ENCODE results near the gene FIBCD1.

The FIBCD1 gene

GRCh38 chr9:130935648-130936271, 3.3 kb downstream of the FIBCD1 start:
- no peak for DNase-seq (ENCODE audit: low spot score)

- no peak for DNase-seq (ENCODE audit: low spot score)
Observed at GRCh38 chr9:130934702-130935647, 4.1 kb downstream of the FIBCD1 start.

- DNase-seq (ENCODE audit: low spot score) = no peak
Observed at GRCh38 chr9:130934246-130934645, 4.8 kb downstream of the FIBCD1 start.

- DNase-seq (ENCODE audit: low spot score) = no peak
Observed at GRCh38 chr9:130933114-130934046, 5.7 kb downstream of the FIBCD1 start.

- DNase-seq (ENCODE audit: low spot score) = no peak
Observed at GRCh38 chr9:130932255-130933079, 6.6 kb downstream of the FIBCD1 start.

GRCh38 chr9:130931508-130932254, 7.4 kb downstream of the FIBCD1 start:
- DNase-seq (ENCODE audit: low spot score) = no peak

GRCh38 chr9:130930804-130931349, 8.2 kb downstream of the FIBCD1 start:
- no peak for DNase-seq (ENCODE audit: low spot score)

- no peak for DNase-seq (ENCODE audit: low spot score)
Observed at GRCh38 chr9:130930132-130930803, 8.8 kb downstream of the FIBCD1 start.

GRCh38 chr9:130929571-130930038, 9.4 kb downstream of the FIBCD1 start:
- DNase-seq (ENCODE audit: low spot score) = no peak

- no peak for DNase-seq (ENCODE audit: low spot score)
Observed at GRCh38 chr9:130927995-130928900, 10.8 kb downstream of the FIBCD1 start.

GRCh38 chr9:130927338-130927737, 11.7 kb downstream of the FIBCD1 start:
- no peak for DNase-seq (ENCODE audit: low spot score)

- no peak for DNase-seq (ENCODE audit: low spot score)
Observed at GRCh38 chr9:130925050-130925678, 13.9 kb downstream of the FIBCD1 start.

GRCh38 chr9:130924448-130924788, 14.6 kb downstream of the FIBCD1 start:
- no peak for DNase-seq (ENCODE audit: low spot score)

GRCh38 chr9:130923611-130924447, 15.2 kb downstream of the FIBCD1 start:
- no peak for DNase-seq (ENCODE audit: low spot score)

- DNase-seq (ENCODE audit: low spot score) = no peak
Observed at GRCh38 chr9:130922893-130923610, 16.0 kb downstream of the FIBCD1 start.

Data from CD4-positive, alpha-beta T cell treated with Interleukin-6 at 100 ng/mL for 8 hours (primary cell).